Mesendoderm (in vitro differentiated cells): ENCODE results near the gene ZNF322.
A peak's percentile ranks its signal among the peaks of the same experiment; 100 is the strongest.

ENCODE experiments used
- DNase-seq: peaks from one replicate; pipeline ENCODE4 v3.0.0; 2013
- H2AK5ac ChIP-seq: 2 replicates; pipeline ENCODE4 v1.6.1; 2013; ENCODE audit warnings: low read length, inconsistent platforms
- H2BK120ac ChIP-seq: 2 replicates; pipeline ENCODE4 v1.6.1; 2013; ENCODE audit warnings: low read depth, mild to moderate bottlenecking, low read length, moderate library complexity, mixed read lengths
- H2BK15ac ChIP-seq: replicated peaks from 2 replicates; pipeline ENCODE4 v1.6.1; 2013; ENCODE audit warnings: low read depth, mild to moderate bottlenecking, moderate library complexity
- H2BK5ac ChIP-seq: 2 replicates; pipeline ENCODE4 v1.6.1; 2013; ENCODE audit warnings: low read length, inconsistent platforms
- H3K18ac ChIP-seq: 2 replicates; pipeline ENCODE4 v1.6.1; 2013; ENCODE audit warnings: mild to moderate bottlenecking, low read length, mixed read lengths
- H3K23ac ChIP-seq: one replicate; pipeline ENCODE4 v1.6.1; 2013; ENCODE audit warnings: low read length
- H3K27ac ChIP-seq: 2 replicates; pipeline ENCODE4 v1.5.1; 2013; ENCODE audit warnings: low read depth, mild to moderate bottlenecking, inconsistent platforms, low read length, moderate library complexity
- H3K27me3 ChIP-seq: 2 replicates; pipeline ENCODE4 v1.6.1; 2013; ENCODE audit warnings: low read length, control low read depth, mild to moderate bottlenecking, inconsistent platforms; ENCODE audit not compliant: insufficient read depth, poor library complexity
- H3K36me3 ChIP-seq: 2 replicates; pipeline ENCODE4 v1.6.1; 2013; ENCODE audit warnings: low read length, inconsistent platforms; ENCODE audit not compliant: control insufficient read depth, insufficient read depth
- H3K4ac ChIP-seq: one replicate; pipeline ENCODE4 v1.6.1; 2013; ENCODE audit warnings: low read depth, mild to moderate bottlenecking, low read length, moderate library complexity
- H3K4me1 ChIP-seq: 2 replicates; pipeline ENCODE4 v1.6.1; 2013; ENCODE audit warnings: low read depth, low read length, inconsistent platforms; ENCODE audit not compliant: control insufficient read depth
- H3K4me2 ChIP-seq: 2 replicates; pipeline ENCODE4 v1.6.1; 2013; ENCODE audit warnings: low read length
- H3K4me3 ChIP-seq: 2 replicates; pipeline ENCODE4 v1.5.1; 2013; ENCODE audit warnings: mild to moderate bottlenecking, low read length
- H3K56ac ChIP-seq: one replicate; pipeline ENCODE4 v1.6.1; 2013; ENCODE audit warnings: low read length
- H3K79me1 ChIP-seq: 2 replicates; pipeline ENCODE4 v1.6.1; 2013; ENCODE audit warnings: low read length, inconsistent platforms
- H3K79me2 ChIP-seq: 2 replicates; pipeline ENCODE4 v1.6.1; 2013; ENCODE audit warnings: mild to moderate bottlenecking, low read length; ENCODE audit not compliant: control insufficient read depth, insufficient read depth
- H3K9ac ChIP-seq: 2 replicates; pipeline ENCODE4 v1.6.1; 2013; ENCODE audit warnings: low read length, inconsistent platforms
- H4K5ac ChIP-seq: one replicate; pipeline ENCODE4 v1.6.1; 2013; ENCODE audit warnings: low read length
- H4K8ac ChIP-seq: one replicate; pipeline ENCODE4 v1.6.1; 2013; ENCODE audit warnings: low read depth, mild to moderate bottlenecking, control low read depth, low read length, moderate library complexity
- WGBS: extraction: QIAGEN DNeasy Blood & Tissue Kit; methylation state at CpG from one replicate; pipeline ENCODE4 v1.1.7; 2013; ENCODE audit warnings: low lambda C conversion rate, missing lambda C conversion rate; ENCODE audit not compliant: insufficient coverage; ENCODE audit errors: extremely low coverage; 5-methylcytosine and 5-hydroxymethylcytosine counted together

ZNF322 gene

DNA sequence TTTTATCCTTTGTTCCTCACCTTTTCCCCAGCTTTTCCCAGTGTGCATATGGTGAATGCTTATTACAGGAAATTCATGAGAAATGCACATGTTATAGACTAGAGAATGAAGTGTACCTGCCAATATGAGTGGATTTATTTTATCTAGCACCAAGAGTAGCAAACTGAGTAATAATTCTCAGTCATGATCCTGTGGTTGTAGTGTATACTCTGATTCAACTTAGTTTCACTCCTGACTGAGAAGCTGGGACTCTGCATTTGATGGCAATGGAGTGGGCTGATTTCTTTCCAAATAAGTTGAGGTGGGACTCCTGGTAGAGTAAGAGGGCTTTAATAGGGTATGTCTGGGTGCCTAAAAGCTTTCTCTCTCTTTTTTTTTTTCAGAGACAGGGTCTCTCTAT, 58.8 kb downstream of the ZNF322 start:
- no peak overlapping the region for H2BK15ac ChIP-seq
- H3K4ac ChIP-seq, result no peak overlapping the region
- H4K8ac ChIP-seq, result no peak overlapping the region
- no peak overlapping the region for H3K23ac ChIP-seq
- H3K9ac ChIP-seq, result no peak overlapping the region
- DNase-seq, result no peak
- no peak overlapping the region for H4K5ac ChIP-seq
- H2BK120ac ChIP-seq, result no peak overlapping the region
- H3K79me2 ChIP-seq, result peaks cover 8% of the 10 kb centered on the region
- peaks cover 6% of the 10 kb centered on the region for H3K79me1 ChIP-seq
- no peak overlapping the region for H3K56ac ChIP-seq
- H3K27ac ChIP-seq, result no peak overlapping the region
- H3K4me3 ChIP-seq, result no peak overlapping the region
- no peak overlapping the region for H2AK5ac ChIP-seq
- H3K18ac ChIP-seq, result no peak overlapping the region
- no peaks in the 10 kb centered on the region for H3K4me1 ChIP-seq
- no peak overlapping the region for H3K4me2 ChIP-seq
- no peaks in the 10 kb centered on the region for H3K27me3 ChIP-seq
- no peak overlapping the region for H2BK5ac ChIP-seq
- no peaks in the 10 kb centered on the region for H3K36me3 ChIP-seq

DNA sequence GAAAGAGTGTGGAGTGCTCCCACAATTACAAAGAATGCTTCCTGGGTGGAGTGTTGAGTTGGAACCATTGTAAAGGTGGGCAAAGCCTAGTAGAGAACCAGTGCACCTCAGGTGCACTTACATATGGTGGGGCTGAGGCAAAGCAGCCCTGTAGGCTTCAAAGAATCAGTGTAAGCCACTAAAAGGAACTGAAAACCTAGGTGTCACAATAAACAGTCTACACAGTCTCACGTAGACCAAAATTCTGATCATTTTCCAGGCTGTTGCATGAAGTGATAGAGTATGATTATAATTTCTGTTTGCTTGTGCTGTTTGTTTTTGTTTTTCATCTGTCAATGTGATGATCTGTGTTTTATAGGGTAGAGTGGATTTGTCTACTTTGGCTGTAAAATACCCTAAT, 60.0 kb downstream of the ZNF322 start:
- H3K56ac ChIP-seq, result no peak overlapping the region
- H3K4me2 ChIP-seq, result no peak overlapping the region

DNA sequence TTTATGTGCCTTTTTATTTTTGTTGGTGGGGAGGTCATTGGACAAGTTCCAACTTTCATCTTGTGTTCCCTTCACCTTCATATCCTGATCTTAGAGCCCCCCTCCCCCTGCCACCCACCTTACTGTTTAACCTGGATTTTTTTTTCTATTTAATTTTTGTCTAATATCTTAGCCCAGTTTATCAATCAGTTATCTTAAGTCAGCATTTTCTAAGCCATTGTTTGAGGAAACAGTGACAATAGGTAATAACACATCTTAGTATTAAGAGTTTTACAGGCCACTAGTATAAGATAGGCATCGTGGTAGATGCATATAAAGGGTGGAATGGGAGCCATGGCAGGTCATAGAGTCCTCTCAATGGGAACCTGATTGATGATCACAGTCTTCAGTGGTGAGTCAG, 60.4 kb downstream of the ZNF322 start:
- Histone ChIP-seq H2BK5ac (no peak overlapping the region), H3K27ac (no peak overlapping the region), H4K8ac (no peak overlapping the region), H3K4me2 (no peak overlapping the region), H3K36me3 (no peaks in the 10 kb centered on the region), H4K5ac (no peak overlapping the region), H3K4me3 (no peak overlapping the region), H3K79me1 (peaks cover 6% of the 10 kb centered on the region), H2BK120ac (no peak overlapping the region), H3K23ac (no peak overlapping the region), H2BK15ac (no peak overlapping the region), H2AK5ac (no peak overlapping the region), H3K4me1 (no peaks in the 10 kb centered on the region), H3K9ac (no peak overlapping the region), H3K27me3 (no peaks in the 10 kb centered on the region), H3K56ac (no peak overlapping the region), H3K4ac (no peak overlapping the region), H3K18ac (no peak overlapping the region), H3K79me2 (peaks cover 8% of the 10 kb centered on the region)
- WGBS, result no CpG with 5 or more reads among the region's 1 CpG
- no peak for DNase-seq

More for the DNA sequence above, 60.0 kb downstream of the ZNF322 start:
- H4K8ac ChIP-seq, result no peak overlapping the region
- H3K4ac ChIP-seq, result no peak overlapping the region
- H3K4me1 ChIP-seq, result no peaks in the 10 kb centered on the region
- no peak overlapping the region for H2BK5ac ChIP-seq
- H3K79me1 ChIP-seq, result peaks cover 6% of the 10 kb centered on the region
- no peak overlapping the region for H3K27ac ChIP-seq
- H2BK120ac ChIP-seq, result no peak overlapping the region
- no CpG with 5 or more reads among the region's 1 CpG for WGBS
- no peaks in the 10 kb centered on the region for H3K36me3 ChIP-seq
- H3K79me2 ChIP-seq, result peaks cover 8% of the 10 kb centered on the region
- H3K9ac ChIP-seq, result no peak overlapping the region
- no peak overlapping the region for H2AK5ac ChIP-seq
- H3K18ac ChIP-seq, result no peak overlapping the region
- H3K27me3 ChIP-seq, result no peaks in the 10 kb centered on the region
- H3K4me3 ChIP-seq, result no peak overlapping the region
- DNase-seq, result no peak
- no peak overlapping the region for H2BK15ac ChIP-seq
- H4K5ac ChIP-seq, result no peak overlapping the region
- H3K23ac ChIP-seq, result no peak overlapping the region

DNA sequence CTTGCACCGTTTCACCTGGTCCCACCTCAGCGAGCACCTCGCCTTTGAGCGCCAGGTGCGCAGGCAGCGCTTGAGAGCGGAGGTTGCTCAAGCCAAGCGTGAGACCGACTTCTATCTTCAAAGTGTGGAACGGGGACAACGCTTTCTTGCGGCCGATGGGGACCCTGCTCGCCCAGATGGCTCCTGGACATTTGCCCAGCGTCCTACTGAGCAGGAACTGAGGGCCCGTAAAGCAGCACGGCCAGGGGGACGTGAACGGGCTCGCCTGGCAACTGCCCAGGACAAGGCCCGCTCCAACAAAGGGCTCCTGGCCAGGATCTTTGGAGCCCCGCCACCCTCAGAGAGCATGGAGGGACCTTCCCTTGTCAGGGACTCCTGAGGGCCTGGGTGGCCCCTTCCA, 61.3 kb downstream of the ZNF322 start:
- Histone ChIP-seq H3K4me2 (no peak overlapping the region), H3K27me3 (no peaks in the 10 kb centered on the region), H2AK5ac (no peak overlapping the region), H2BK15ac (no peak overlapping the region), H4K8ac (no peak overlapping the region), H3K4me1 (no peaks in the 10 kb centered on the region), H3K9ac (no peak overlapping the region), H3K18ac (no peak overlapping the region), H3K4me3 (no peak overlapping the region), H3K36me3 (no peaks in the 10 kb centered on the region), H2BK5ac (no peak overlapping the region), H3K79me1 (peaks cover 6% of the 10 kb centered on the region), H4K5ac (no peak overlapping the region), H3K4ac (no peak overlapping the region), H3K27ac (no peak overlapping the region), H3K56ac (no peak overlapping the region), H3K79me2 (peaks cover 8% of the 10 kb centered on the region), H3K23ac (no peak overlapping the region), H2BK120ac (no peak overlapping the region)
- no CpG with 5 or more reads among the region's 22 CpGs for WGBS
- no peak for DNase-seq

DNA sequence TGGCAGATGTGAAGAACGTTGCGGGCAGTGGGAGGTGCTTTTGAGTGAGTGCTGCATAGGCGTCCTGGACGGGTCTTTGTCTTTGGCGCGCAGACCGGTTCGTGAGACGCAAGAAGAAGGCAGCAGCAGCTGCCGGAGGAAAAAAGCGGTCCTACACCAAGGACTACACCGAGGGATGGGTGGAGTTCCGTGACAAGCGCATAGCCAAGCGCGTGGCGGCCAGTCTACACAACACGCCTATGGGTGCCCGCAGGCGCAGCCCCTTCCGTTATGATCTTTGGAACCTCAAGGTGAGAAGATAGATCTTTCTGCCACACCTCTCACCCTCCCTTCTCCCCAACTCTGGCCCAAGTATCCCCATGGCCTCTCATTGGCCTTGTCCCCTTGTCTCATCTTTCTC, 61.7 kb downstream of the ZNF322 start:
- Histone ChIP-seq H3K4me3 (peak overlapping the region; percentile 47), H3K4me1 (no peaks in the 10 kb centered on the region), H3K4me2 (peak overlapping the region; percentile 1), H2BK120ac (no peak overlapping the region), H3K4ac (no peak overlapping the region), H2BK5ac (no peak overlapping the region), H3K9ac (peak overlapping the region; percentile 83), H4K5ac (no peak overlapping the region), H3K36me3 (no peaks in the 10 kb centered on the region), H3K27me3 (no peaks in the 10 kb centered on the region), H3K23ac (no peak overlapping the region), H3K79me1 (peaks cover 6% of the 10 kb centered on the region), H2AK5ac (no peak overlapping the region), H4K8ac (no peak overlapping the region), H2BK15ac (no peak overlapping the region), H3K18ac (no peak overlapping the region), H3K56ac (no peak overlapping the region), H3K79me2 (peaks cover 8% of the 10 kb centered on the region), H3K27ac (no peak overlapping the region)
- WGBS, result no CpG with 5 or more reads among the region's 21 CpGs
- DNase-seq, result no peak

DNA sequence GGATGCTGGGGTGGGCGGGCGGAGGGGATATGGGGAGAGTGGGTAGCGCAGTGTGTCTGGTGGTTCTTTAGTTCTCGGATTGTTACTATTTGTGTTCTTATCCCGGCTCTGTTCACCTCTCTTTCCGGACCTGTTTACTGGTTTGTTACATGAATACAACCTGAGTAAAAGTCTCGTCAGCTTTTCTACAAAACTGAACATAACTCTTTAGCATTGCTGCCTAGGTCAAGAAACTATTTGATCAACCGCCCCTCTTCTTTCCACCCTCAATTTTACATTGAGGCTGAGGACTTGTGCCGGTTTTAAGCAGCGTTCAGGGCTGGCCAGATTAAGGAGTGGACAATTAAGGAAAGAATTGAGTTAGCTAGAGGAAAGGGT, 62.2 kb downstream of the ZNF322 start:
- Histone ChIP-seq H3K79me1 (peaks cover 6% of the 10 kb centered on the region), H3K9ac (peak overlapping the region; percentile 83), H3K18ac (no peak overlapping the region), H3K27ac (no peak overlapping the region), H3K36me3 (no peaks in the 10 kb centered on the region), H3K27me3 (no peaks in the 10 kb centered on the region), H4K8ac (no peak overlapping the region), H3K4me2 (peak overlapping the region; percentile 1), H3K79me2 (peaks cover 8% of the 10 kb centered on the region), H3K4me3 (peak overlapping the region; percentile 47), H2BK120ac (no peak overlapping the region), H3K4me1 (no peaks in the 10 kb centered on the region), H3K56ac (peak overlapping the region; percentile 75), H2AK5ac (no peak overlapping the region), H4K5ac (no peak overlapping the region), H2BK15ac (no peak overlapping the region), H3K4ac (peak overlapping the region; percentile 0), H3K23ac (no peak overlapping the region), H2BK5ac (no peak overlapping the region)
- no CpG with 5 or more reads among the region's 10 CpGs for WGBS
- no peak for DNase-seq
